ENCODE data around the gene NPTX1.

- TF ChIP-seq CTCF (conservative IDR thresholded peaks at IDR 0.05; ENCODE audit: low read length) (no peak), EZH2phosphoT487 (IDR thresholded peaks at IDR 0.05; ENCODE audit: borderline replicate concordance, low read depth, low read length) (no peak)
Measured at GRCh38 chr17:80452173-80452915, 24.1 kb downstream of the NPTX1 start.
